NCI-H748 (cell line): ENCODE measurements around the gene CHCHD6.

Experiments used
- DNase-seq: peaks from one replicate; lab custom pipeline; 2025; ENCODE audit not compliant: unreplicated experiment; lab: John Stamatoyannopoulos, UW

The CHCHD6 gene

GRCh38 chr3:126858401-126858800 is 154.4 kb downstream of the CHCHD6 start:
- DNase-seq, result no peak

- peak; percentile 83 for DNase-seq
Observed at GRCh38 chr3:126858887-126859286, 154.8 kb downstream of the CHCHD6 start.

DNA sequence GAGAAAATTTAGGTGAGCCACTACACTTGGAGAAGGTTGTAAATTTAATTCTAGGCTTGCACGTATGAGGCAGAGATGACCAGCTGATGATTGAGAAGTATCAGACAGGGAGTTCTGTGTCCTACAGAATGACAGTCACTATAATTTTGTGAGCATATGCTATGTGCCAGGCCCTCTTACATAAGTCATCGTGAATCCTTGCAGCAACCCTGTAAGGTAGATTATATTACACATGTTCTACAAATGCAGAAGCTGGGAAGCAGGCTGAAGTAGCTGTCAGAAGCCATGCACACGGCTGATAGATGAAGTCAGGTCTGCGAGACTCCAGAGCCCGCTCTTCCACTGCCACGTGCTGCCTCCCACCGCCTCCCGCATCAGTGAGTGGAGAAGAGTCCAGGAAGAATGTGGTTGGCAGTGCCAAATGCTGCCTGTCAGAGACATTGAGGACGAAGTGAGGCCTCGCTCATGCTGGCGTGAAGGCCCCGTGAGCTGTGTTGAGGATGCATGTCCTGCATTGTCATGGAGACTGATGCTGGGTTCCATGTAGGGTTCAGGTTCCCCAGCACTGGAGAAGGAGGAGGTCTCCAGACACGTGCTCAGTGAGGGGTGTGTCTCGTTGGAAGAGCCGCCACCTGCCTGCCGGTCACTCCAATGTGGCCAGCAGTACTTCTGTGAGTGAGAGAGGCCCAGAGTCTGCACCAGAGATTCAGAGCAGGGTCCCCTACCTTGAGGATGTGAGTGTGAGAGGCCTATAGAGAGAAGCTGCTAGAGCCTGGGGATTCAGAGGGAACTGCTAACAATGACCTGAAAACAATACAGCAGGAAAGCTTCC is 155.6 kb downstream of the CHCHD6 start:
- peak; percentile 37 for DNase-seq

GRCh38 chr3:126865736-126866135 is 161.7 kb downstream of the CHCHD6 start:
- no peak for DNase-seq

- no peak for DNase-seq
Observed at GRCh38 chr3:126866175-126866759, 162.2 kb downstream of the CHCHD6 start.

- DNase-seq, result no peak
Observed at GRCh38 chr3:126867190-126867862, 163.3 kb downstream of the CHCHD6 start.

DNA sequence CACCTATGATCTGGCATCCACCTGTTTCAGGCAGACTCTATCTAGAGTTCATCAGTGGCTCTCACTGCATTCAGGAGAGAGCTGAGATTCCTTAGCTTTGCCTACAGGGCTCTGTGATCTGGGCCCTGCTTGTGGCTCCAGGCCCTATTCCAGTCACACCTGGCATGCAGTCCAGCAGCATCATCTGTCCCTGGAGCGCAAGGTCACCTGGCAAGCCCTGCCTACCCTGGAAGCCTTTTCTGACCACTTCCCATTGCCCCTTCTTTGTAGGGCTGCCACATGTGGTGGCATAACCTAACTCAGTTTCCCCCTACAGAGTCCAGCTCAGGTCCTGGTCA is 163.8 kb downstream of the CHCHD6 start:
- no peak for DNase-seq

- DNase-seq, result no peak
Observed at GRCh38 chr3:126870608-126871210, 166.7 kb downstream of the CHCHD6 start.

GRCh38 chr3:126872701-126873342 is 168.8 kb downstream of the CHCHD6 start:
- DNase-seq, result no peak

GRCh38 chr3:126873416-126873815 is 169.4 kb downstream of the CHCHD6 start:
- no peak for DNase-seq

GRCh38 chr3:126878664-126879063 is 174.6 kb downstream of the CHCHD6 start:
- no peak for DNase-seq

DNA sequence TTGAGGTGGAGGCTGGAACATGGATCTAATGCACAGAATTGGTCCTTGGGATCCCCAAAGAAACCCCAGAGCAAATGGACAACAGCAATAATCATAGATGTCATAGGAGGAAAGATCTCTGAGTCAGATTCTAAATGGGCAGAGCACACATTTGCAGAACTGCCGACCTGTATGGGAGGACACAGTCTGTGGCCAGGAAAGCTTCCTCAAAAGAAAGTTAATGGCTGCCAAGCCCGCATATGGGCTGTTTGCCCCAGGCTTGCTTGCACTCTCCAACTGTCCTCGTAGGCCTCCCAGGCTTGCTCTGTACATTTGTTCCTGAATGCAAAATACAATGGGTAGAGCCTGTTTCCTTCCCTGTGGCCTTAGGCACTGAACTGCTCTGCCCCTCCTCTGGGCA is 176.9 kb downstream of the CHCHD6 start:
- DNase-seq, result no peak

DNA sequence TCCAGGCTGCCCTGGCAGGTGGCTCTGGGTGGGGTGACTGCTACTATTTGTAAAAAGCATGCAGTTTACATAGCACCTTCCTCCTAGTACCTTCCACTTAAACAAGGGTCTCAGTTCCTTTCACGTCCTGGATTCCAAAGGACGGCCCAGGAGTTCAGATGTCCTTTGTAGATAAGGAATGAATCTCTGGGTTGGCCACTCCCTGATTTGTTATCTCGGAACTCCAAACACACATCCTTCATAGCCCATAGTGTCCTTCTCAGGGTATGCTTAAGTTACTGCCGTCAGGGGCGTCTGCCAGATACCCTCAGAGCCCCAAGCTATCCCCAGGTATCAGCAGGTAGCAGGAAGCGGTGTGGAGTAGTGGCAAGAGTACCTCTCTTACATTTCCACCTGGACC is 177.8 kb downstream of the CHCHD6 start:
- DNase-seq, result no peak

DNA sequence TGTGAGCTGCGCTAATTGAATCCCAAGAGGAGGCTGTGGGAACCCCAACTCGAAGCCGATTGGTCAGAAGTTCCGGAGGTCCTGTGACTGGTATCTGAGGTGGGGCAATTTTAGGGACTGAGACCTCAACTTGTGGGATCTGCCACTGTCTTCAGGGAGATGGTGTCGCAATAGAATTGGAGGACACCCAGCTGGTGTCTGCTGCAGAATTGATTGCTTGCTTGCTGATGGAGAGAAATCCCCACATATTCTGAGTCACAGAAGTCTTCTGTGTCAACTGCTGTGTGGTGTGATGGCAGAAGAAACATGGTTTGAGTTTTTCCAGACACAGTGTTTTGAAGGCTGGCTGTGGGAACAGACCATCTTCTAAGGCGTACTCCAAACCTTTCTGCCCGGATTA is 179.2 kb downstream of the CHCHD6 start:
- no peak for DNase-seq

- no peak for DNase-seq
Observed at GRCh38 chr3:126885425-126885824, 181.4 kb downstream of the CHCHD6 start.

DNA sequence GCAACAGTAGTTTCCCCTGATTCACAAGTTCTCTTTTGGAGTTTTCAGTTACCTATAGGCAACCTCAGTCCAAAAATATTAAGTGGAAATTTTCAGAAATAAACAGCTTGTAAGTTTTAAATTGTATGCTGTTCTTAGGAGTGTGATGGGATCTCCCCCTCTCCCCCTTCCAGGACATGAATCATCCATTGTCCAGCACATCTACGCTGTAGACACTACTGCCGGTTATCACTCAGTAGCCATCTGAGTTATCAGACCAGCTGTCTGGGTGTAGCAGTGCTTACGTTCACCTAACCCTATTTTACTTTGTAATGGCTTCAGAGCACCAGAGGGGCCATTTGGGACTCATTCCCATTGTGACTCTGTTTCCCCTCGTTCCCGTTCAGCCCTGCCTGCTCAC is 182.2 kb downstream of the CHCHD6 start:
- DNase-seq, result no peak

- no peak for DNase-seq
Observed at GRCh38 chr3:126887686-126888085, 183.6 kb downstream of the CHCHD6 start.

DNA sequence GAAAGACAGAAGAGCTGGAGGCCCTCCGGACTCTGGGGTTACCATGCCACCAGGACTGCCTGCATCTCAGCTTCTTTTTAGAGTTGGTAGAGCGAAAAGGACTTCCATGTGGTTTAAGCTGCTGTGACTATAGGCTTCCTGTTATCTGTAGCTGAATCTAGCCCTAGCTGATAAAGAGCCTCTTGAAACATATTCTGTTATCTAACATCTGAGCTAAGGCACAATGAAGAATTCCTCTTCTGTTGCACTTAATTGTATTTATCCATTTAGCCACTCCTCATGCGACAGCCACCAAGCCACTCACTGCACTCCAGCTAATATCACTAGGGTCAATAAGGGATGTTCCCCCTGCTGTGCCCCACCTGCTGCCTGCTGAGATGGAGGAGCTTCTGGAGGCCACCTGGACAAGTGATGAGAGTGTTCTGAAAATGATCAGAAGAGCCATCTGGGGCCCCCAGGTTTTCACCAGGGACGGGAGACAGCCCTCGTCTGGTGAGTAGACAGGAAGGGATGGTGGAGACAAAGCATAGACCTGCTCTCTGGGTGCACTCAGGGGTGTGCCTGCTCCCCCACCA is 184.2 kb downstream of the CHCHD6 start:
- DNase-seq, result peak; percentile 82

GRCh38 chr3:126889276-126890201 is 185.5 kb downstream of the CHCHD6 start:
- peak; percentile 10 for DNase-seq

- DNase-seq, result no peak
Observed at GRCh38 chr3:126891141-126891540, 187.1 kb downstream of the CHCHD6 start.
